HCT116 (cell line): Measurements from ENCODE around the gene OR1F1. TPM values are rescaled to one million over a fixed set of nuclear protein-coding genes. Genes with fewer than 3 reads are reported as not detected.

Source experiments
- ATAC-seq: fragments of 200-7000 bp; cut with Tn5 transposase; 2 replicates; pipeline ENCODE4 v1.9.1; 2020; ENCODE audit warnings: mild to moderate bottlenecking, moderate library complexity
- BruUV-seq: library from RNA; stranded (reverse); fragments of 400-500 nt; replicated peaks from 2 replicates; lab custom pipeline; 2021; lab: Mats Ljungman, UMichigan
- CTCF ChIA-PET: fragments of 300-600 bp; sonication (Branson Sonifier 250); formaldehyde crosslinking; loops from one replicate; lab custom pipeline; 2021; ENCODE audit warnings: antibody characterized with exemption; lab: Charles Lee
- POLR2A ChIA-PET: fragments of 300-600, 350-600 bp; sonication (Branson Sonifier 250); formaldehyde crosslinking; loops from one replicate; lab custom pipeline; 2021; ENCODE audit warnings: antibody characterized with exemption; lab: Charles Lee
- RAD21 ChIA-PET, 2 experiments: fragments of 300-600 bp; sonication (Branson Sonifier 250); formaldehyde crosslinking; loops; one replicate each; lab custom pipeline; 2023; ENCODE audit warnings: low total read pairs in 2 of 2; ENCODE audit not compliant: uncharacterized antibody in 2 of 2, unreplicated experiment in 2 of 2, low non-redundant PET in 1 of 2; lab: Charles Lee
- DNase-seq: peaks from one replicate; pipeline ENCODE4 v3.0.0-alpha.2; 2010; ENCODE audit warnings: low read depth, low spot score
- H2AFZ ChIP-seq: fragments of 200-600 bp; shearing (Covaris generic), sonication (generic); 2 replicates; pipeline ENCODE4 v1.6.1; 2017; ENCODE audit warnings: low read depth, mixed run types, mixed read lengths, antibody characterized with exemption, low read length; ENCODE audit not compliant: poor library complexity, severe bottlenecking
- H3K27ac ChIP-seq: 2 replicates; pipeline ENCODE4 v1.5.1; 2012; ENCODE audit warnings: low read depth, low read length
- H3K27me3 ChIP-seq: fragments of 200-600 bp; sonication (generic); 2 replicates; pipeline ENCODE4 v1.6.1; 2016; ENCODE audit warnings: mixed run types, low read length, mixed read lengths; ENCODE audit not compliant: insufficient read depth
- H3K36me3 ChIP-seq, 2 experiments: fragments of 200-500 bp in 1 of 2; fragments of 200-600 bp in 1 of 2; sonication (Bioruptor generic) in 1 of 2; sonication (generic) in 1 of 2; 2 replicates each; pipeline versions ENCODE4 v1.5.1 to v1.6.1; 2014 to 2016; ENCODE audit warnings: low read length in 2 of 2, inconsistent platforms in 1 of 2, mixed read lengths in 1 of 2, mixed run types in 1 of 2; ENCODE audit not compliant: insufficient read depth in 2 of 2, control insufficient read depth in 1 of 2
- H3K4me1 ChIP-seq, 2 experiments: fragments of 200-600 bp in 1 of 2; sonication (generic) in 1 of 2; 2 replicates each; pipeline versions ENCODE4 v1.5.1 to v1.6.1; 2012 to 2017; ENCODE audit warnings: low read length in 2 of 2, inconsistent platforms in 1 of 2, mild to moderate bottlenecking in 1 of 2, mixed read lengths in 1 of 2, mixed run types in 1 of 2, moderate library complexity in 1 of 2; ENCODE audit not compliant: insufficient read depth in 2 of 2, control insufficient read depth in 1 of 2
- H3K4me2 ChIP-seq: fragments of 200-600 bp; sonication (generic); 2 replicates; pipeline ENCODE4 v1.6.1; 2017; ENCODE audit warnings: mixed run types, low read length, mixed read lengths
- H3K4me3 ChIP-seq, 2 experiments: fragments of 200-600 bp in 1 of 2; sonication (generic) in 1 of 2; replicated peaks in 1 of 2; 2 replicates each; pipeline ENCODE4 v1.5.1; 2011 to 2016; ENCODE audit warnings: low read length in 2 of 2, control low read depth in 1 of 2, low read depth in 1 of 2, mild to moderate bottlenecking in 1 of 2, mixed read lengths in 1 of 2, mixed run types in 1 of 2
- H3K79me2 ChIP-seq: fragments of 200-600 bp; sonication (generic); 2 replicates; pipeline ENCODE4 v1.6.1; 2017; ENCODE audit warnings: mild to moderate bottlenecking, mixed run types, low read length, moderate library complexity, mixed read lengths; ENCODE audit not compliant: insufficient read depth
- H3K9ac ChIP-seq: fragments of 200-600 bp; sonication (generic); 2 replicates; pipeline ENCODE4 v1.6.1; 2016; ENCODE audit warnings: low read length, mixed read lengths
- H3K9me2 ChIP-seq: fragments of 200-600 bp; sonication (generic), shearing (Covaris generic); 2 replicates; pipeline ENCODE4 v1.6.1; 2017; ENCODE audit warnings: mixed run types, mild to moderate bottlenecking, moderate library complexity; ENCODE audit not compliant: insufficient read depth
- H3K9me3 ChIP-seq, 2 experiments: fragments of 200-500 bp in 1 of 2; fragments of 200-600 bp in 1 of 2; sonication (Bioruptor generic) in 1 of 2; sonication (generic) in 1 of 2; 2 replicates each; pipeline ENCODE4 v1.6.1; 2014 to 2017; ENCODE audit warnings: low read length in 2 of 2, mixed read lengths in 2 of 2, inconsistent platforms in 1 of 2, low read depth in 1 of 2, mild to moderate bottlenecking in 1 of 2, mixed run types in 1 of 2, moderate library complexity in 1 of 2; ENCODE audit not compliant: control insufficient read depth in 1 of 2, insufficient read depth in 1 of 2
- H4K20me1 ChIP-seq: fragments of 200-600 bp; sonication (generic), shearing (Covaris generic); 2 replicates; pipeline ENCODE4 v1.6.1; 2017; ENCODE audit warnings: mixed run types, mild to moderate bottlenecking, moderate library complexity; ENCODE audit not compliant: insufficient read depth
- ATF3 ChIP-seq: IDR thresholded peaks from 2 replicates; pipeline ENCODE4 v1.6.1; 2012
- CBX3 ChIP-seq: IDR thresholded peaks from 2 replicates; pipeline ENCODE4 v1.6.1; 2012; ENCODE audit warnings: low read depth
- CEBPB ChIP-seq: IDR thresholded peaks from 2 replicates; pipeline ENCODE4 v1.6.1; 2012; ENCODE audit warnings: low read depth
- CTCF ChIP-seq, 3 experiments: fragments of 200-600 bp in 1 of 3; sonication (generic) in 1 of 3; IDR thresholded peaks in 2 of 3; conservative IDR thresholded peaks in 1 of 3; 2 replicates each; pipeline ENCODE4 v1.5.1; 2012 to 2017; ENCODE audit warnings: low read depth in 2 of 3, low read length in 2 of 3, antibody characterized with exemption in 1 of 3, borderline replicate concordance in 1 of 3, control low read depth in 1 of 3, mild to moderate bottlenecking in 1 of 3, mixed read lengths in 1 of 3, mixed run types in 1 of 3, moderate library complexity in 1 of 3; ENCODE audit not compliant: insufficient read depth in 1 of 3
- EGR1 ChIP-seq: IDR thresholded peaks from 2 replicates; pipeline ENCODE4 v1.6.1; 2012; ENCODE audit warnings: low read depth
- ELF1 ChIP-seq: IDR thresholded peaks from 2 replicates; pipeline ENCODE4 v1.6.1; 2012; ENCODE audit warnings: low read depth, borderline replicate concordance
- EZH2 ChIP-seq: fragments of 200-600 bp; sonication (generic); IDR thresholded peaks from 2 replicates; pipeline ENCODE4 v1.6.1; 2017; ENCODE audit warnings: antibody characterized with exemption, mixed run types
- JUND ChIP-seq: IDR thresholded peaks from 2 replicates; pipeline ENCODE4 v1.6.1; 2012
- intact Hi-C: fragments of 100-400 bp; cut with micrococcal nuclease; formaldehyde crosslinking; loops from 2 replicates; pipeline ENCODE4 v1.10.0; 2022
- total RNA-seq: library from RNA; stranded (reverse); gene quantifications from one replicate; pipeline ENCODE4 v1.2.1, GENCODE V29; 2021; ENCODE audit not compliant: unreplicated experiment

Gene OR1F1
- total RNA-seq, 1 experiment from 2014 or later, result not detected

GRCh38 chr16:3142327-3142726 is 45.7 kb upstream of the OR1F1 start:
- TF ChIP-seq JUND, result no peak
- TF ChIP-seq ATF3, result no peak
- TF ChIP-seq CEBPB, result no peak
- ATAC-seq (no peak), DNase-seq (no peak)
- Histone ChIP-seq H2AFZ (no peak overlapping the region), H3K9me2 (no peaks in the 10 kb centered on the region), H3K9ac (no peak overlapping the region), H3K4me2 (no peak overlapping the region), H4K20me1 (no peaks in the 10 kb centered on the region), H3K4me3 (no peak overlapping the region), H3K4me1 (no peaks in the 10 kb centered on the region), H3K79me2 (no peaks in the 10 kb centered on the region), H3K36me3 (peaks cover 0 to 3% of the 10 kb centered on the region in 2 experiments; a peak in 1 of 4 replicates), H3K9me3 (no peaks in the 10 kb centered on the region), H3K27me3 (no peaks in the 10 kb centered on the region), H3K27ac (no peak overlapping the region)
- POLR2A ChIA-PET, result no interaction called here
- intact Hi-C loops, result no loop called here
- CTCF ChIA-PET, result no interaction called here
- RAD21 ChIA-PET, result no interaction called here
- BruUV-seq, result no TSS peak

GRCh38 chr16:3142770-3143169 is 45.2 kb upstream of the OR1F1 start:
- no TSS peak for BruUV-seq
- Histone ChIP-seq H3K36me3 (peaks cover 0 to 3% of the 10 kb centered on the region in 2 experiments; a peak in 1 of 4 replicates), H3K4me3 (no peak overlapping the region), H3K27me3 (no peaks in the 10 kb centered on the region), H3K4me2 (no peak overlapping the region), H3K27ac (no peak overlapping the region)
- intact Hi-C loops, result no loop called here
- TF ChIP-seq CBX3 (no peak), CTCF (IDR thresholded peaks at IDR 0.05 in 2 of 3, conservative IDR thresholded peaks at IDR 0.05 in 1 of 3; ENCODE audit: borderline replicate concordance in 1 of 3, insufficient read depth in 1 of 3, low read depth in 2 of 3, low read length in 2 of 3) (no peak), EZH2 (no peak), JUND (no peak), CEBPB (no peak), ELF1 (no peak), ATF3 (no peak), EGR1 (no peak)
- TF ChIP-seq, all 23 proteins: peak for 0
- ChIA-PET RAD21 (no interaction called here), CTCF (no interaction called here), POLR2A (interaction anchor here (1.3 kb wide), 1 partner anchor 8 kb away, joined by 6 read pairs; the partner anchor contains the start of gene ZNF213)
- Histone ChIP-seq H3K79me2 (no peaks in the 10 kb centered on the region), H3K9ac (no peak overlapping the region), H3K4me1 (no peaks in the 10 kb centered on the region), H3K9me3 (no peaks in the 10 kb centered on the region), H2AFZ (no peak overlapping the region), H3K9me2 (no peaks in the 10 kb centered on the region), H4K20me1 (no peaks in the 10 kb centered on the region)
- no peak for DNase-seq
- ATAC-seq, result no peak
